Measurements from ENCODE around the gene ARFRP1. TPM values are rescaled to one million over a fixed set of nuclear protein-coding genes. Genes with fewer than 3 reads are reported as not detected.

ARFRP1 gene
- total and polyA plus RNA-seq, 2 of the 13 experiments (the other 11 are each of a cell fraction or from before 2014, with no cell fraction given) = 32.0 to 51.1 TPM

GRCh38 chr20:63738687-63739129 lies 30.9 kb upstream of the ARFRP1 start (continued):
- TF ChIP-seq ZHX1 (CRISPR knock-in tag; IDR thresholded peaks at IDR 0.05; ENCODE audit: low read depth) = 0 out of 2 replicates have a peak, but pooled peaks have one; percentile 9
- peak; percentile 59; the same call in 1 of the 2 replicates for TF ChIP-seq ZNF761 (CRISPR knock-in tag; conservative IDR thresholded peaks at IDR 0.05)
- TF ChIP-seq BCL3 (CRISPR knock-in tag; IDR thresholded peaks at IDR 0.05) = no peak; the same call in 1 of the 2 replicates
- 0 out of 2 replicates have a peak, but pooled peaks have one; percentile 85 for TF ChIP-seq FOXO4 (CRISPR knock-in tag; conservative IDR thresholded peaks at IDR 0.05)
- TF ChIP-seq ZNF546 (CRISPR knock-in tag; conservative IDR thresholded peaks at IDR 0.05) = 0 out of 2 replicates have a peak, but pooled peaks have one; percentile 5
- TF ChIP-seq REPIN1 (CRISPR knock-in tag; IDR thresholded peaks at IDR 0.05; ENCODE audit: borderline replicate concordance, low read depth) = no peak
- TF ChIP-seq ZNF839 (CRISPR knock-in tag; IDR thresholded peaks at IDR 0.05; ENCODE audit: borderline replicate concordance) = no peak; the same call in 1 of the 2 replicates
- no peak for TF ChIP-seq ZSCAN5A (CRISPR knock-in tag; IDR thresholded peaks at IDR 0.05; ENCODE audit: borderline replicate concordance)
- no peak for TF ChIP-seq ZNF276 (CRISPR knock-in tag; IDR thresholded peaks at IDR 0.05; ENCODE audit: low read depth)
- no peak for TF ChIP-seq XRCC5 (optimal IDR thresholded peaks at IDR 0.05; ENCODE audit: low read length)
- no peak for TF ChIP-seq ZFP36L2 (CRISPR knock-in tag; IDR thresholded peaks at IDR 0.05)
- peak; percentile 60; the same call in 1 of the 2 replicates for TF ChIP-seq ZNF414 (CRISPR knock-in tag; IDR thresholded peaks at IDR 0.05)
- TF ChIP-seq KLF13 (CRISPR knock-in tag; IDR thresholded peaks at IDR 0.05) = peak; percentile 2; the same call in 1 of the 2 replicates
- 0 out of 2 replicates have a peak, but pooled peaks have one; percentile 60 for TF ChIP-seq MYPOP (CRISPR knock-in tag; IDR thresholded peaks at IDR 0.05)
- peak; percentile 27; the same call in 1 of the 2 replicates for TF ChIP-seq TERF1 (CRISPR knock-in tag; IDR thresholded peaks at IDR 0.05)
- no peak for TF ChIP-seq MEIS2 (CRISPR knock-in tag; IDR thresholded peaks at IDR 0.05)
